CD4-positive, CD25-positive, alpha-beta regulatory T cell (primary cell): Measurements from ENCODE around the gene DLEU7. TPM values are rescaled to one million over a fixed set of nuclear protein-coding genes. Genes with fewer than 3 reads are reported as not detected.

ENCODE experiments used
- polyA plus RNA-seq, 4 donors: library from polyadenylated mRNA; unstranded; fragments of 300-500 nt; fragmentation: Illumina TruSeq; gene quantifications; one replicate each; pipeline ENCODE4 v1.2.3, GENCODE V29; 2021
- total RNA-seq: library from RNA; stranded (reverse); gene quantifications from one replicate; pipeline ENCODE4 v1.2.3, GENCODE V29; 2022

Gene DLEU7
- total and polyA plus RNA-seq, 5 donors from 2014 or later = 0.17 to 0.47 (median 0.18) TPM; not detected in 2

Other genes with a start within 250 kb of the DLEU7 start
- gene RNASEH2B, start 66.1 kb upstream of the DLEU7 start, total RNA-seq = 96.0 TPM
- gene RNASEH2B, start 66.1 kb upstream of the DLEU7 start, polyA plus RNA-seq = 100 to 1,000 TPM; 149 to 205 (median 183) TPM